SK-N-SH (cell line): Measurements from ENCODE around the gene CPN2.

Source experiments
- CTCF ChIP-seq: fragments of 200-600 bp; sonication (generic); IDR thresholded peaks from 2 replicates; pipeline ENCODE4 v1.6.1; 2017; ENCODE audit warnings: antibody characterized with exemption, mild to moderate bottlenecking, moderate library complexity
- EP300 ChIP-seq, 2 experiments: IDR thresholded peaks; 2 replicates each; pipeline versions ENCODE4 v1.4.0 to v1.6.1; 2012; ENCODE audit warnings: borderline replicate concordance in 1 of 2, low read depth in 1 of 2, low read length in 1 of 2
- GABPA ChIP-seq: IDR thresholded peaks from 2 replicates; pipeline ENCODE4 v1.4.0; 2012; ENCODE audit warnings: low read depth, mild to moderate bottlenecking
- POLR2AphosphoS5 ChIP-seq: IDR thresholded peaks from 2 replicates; pipeline ENCODE4 v1.6.1; 2012; ENCODE audit warnings: low read depth, low read length
- RAD21 ChIP-seq: IDR thresholded peaks from 2 replicates; pipeline ENCODE4 v1.6.1; 2012; ENCODE audit warnings: mild to moderate bottlenecking, low read length
- RCOR1 ChIP-seq: fragments of 150-350 bp; IDR thresholded peaks from 2 replicates; pipeline ENCODE4 v1.6.1; 2017; ENCODE audit warnings: antibody characterized with exemption, low read length
- RFX5 ChIP-seq: IDR thresholded peaks from 2 replicates; pipeline ENCODE4 v1.6.1; 2012; ENCODE audit warnings: mild to moderate bottlenecking, improper control_type of control experiment, low read length
- SIN3A ChIP-seq: IDR thresholded peaks from 2 replicates; pipeline ENCODE4 v1.6.1; 2012; ENCODE audit warnings: low read depth, mild to moderate bottlenecking, low read length, moderate library complexity, borderline replicate concordance

GRCh38 chr3:194399166-194399565, 48.0 kb upstream of the CPN2 start, which contains the start of gene GP5:
- no peak for TF ChIP-seq CTCF
- TF ChIP-seq RFX5: no peak
- TF ChIP-seq SIN3A: no peak
- no peak for TF ChIP-seq RCOR1
- TF ChIP-seq RAD21: no peak
- no peak for TF ChIP-seq GABPA
- no peak; the same call in 1 of the 2 replicates for TF ChIP-seq POLR2AphosphoS5
- no peak for TF ChIP-seq EP300 (IDR thresholded peaks at IDR 0.05; ENCODE audit: borderline replicate concordance in 1 of 2, low read depth in 1 of 2, low read length in 1 of 2)
